GM21423 (cell line): ENCODE measurements around the gene ITSN1.
A peak's percentile ranks its signal among the peaks of the same experiment; 100 is the strongest.

Source experiments
- ATAC-seq: cut with Tn5 transposase; IDR thresholded peaks from one replicate; pipeline ENCODE4 v1.9.1; 2021; ENCODE audit warnings: mild to moderate bottlenecking, moderate library complexity; ENCODE audit not compliant: unreplicated experiment

The ITSN1 gene

DNA sequence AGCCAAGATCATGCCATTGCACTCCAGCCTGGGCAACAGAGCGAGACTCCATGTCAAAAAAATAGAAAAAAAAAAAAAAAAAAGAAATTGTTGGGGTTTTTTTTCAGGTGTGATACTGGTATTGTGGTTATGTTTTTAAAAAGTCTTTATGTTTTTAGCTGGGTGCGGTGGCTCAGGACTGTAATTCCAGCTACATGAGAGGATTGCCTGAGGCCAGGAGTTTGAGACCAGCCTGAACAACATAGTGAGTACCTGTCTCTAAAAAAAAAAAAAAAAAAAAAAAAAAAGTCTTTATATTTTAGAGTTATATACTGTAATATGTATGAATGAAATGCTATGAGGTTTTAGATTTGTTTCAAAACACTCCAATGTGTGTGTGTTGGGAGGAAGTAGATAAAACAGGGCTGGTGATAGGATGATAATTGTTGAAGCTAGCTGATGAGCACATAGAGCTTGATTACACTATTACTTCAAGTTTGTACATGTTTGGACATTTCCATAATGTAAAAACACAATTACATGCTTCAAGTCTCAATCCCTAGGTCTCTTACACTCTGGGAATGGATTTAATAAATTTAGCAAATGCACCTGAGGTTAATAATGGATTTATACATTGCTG is 303.5 kb downstream of the ITSN1 start:
- ATAC-seq: no peak

- ATAC-seq: peak; percentile 55
Observed at GRCh38 chr21:33947451-33948095, 305.3 kb downstream of the ITSN1 start.

GRCh38 chr21:33948096-33948950 is 306.0 kb downstream of the ITSN1 start:
- ATAC-seq: peak; percentile 55

- ATAC-seq: no peak
Observed at GRCh38 chr21:33948951-33949444, 306.7 kb downstream of the ITSN1 start.
